ENCODE data around the gene MARCHF5.

GRCh38 chr10:92381543-92381954, 90.6 kb downstream of the MARCHF5 start:
- TF ChIP-seq EZH2 (optimal IDR thresholded peaks at IDR 0.05; ENCODE audit: low read depth, low read length) (no peak), EZH2phosphoT487 (IDR thresholded peaks at IDR 0.05; ENCODE audit: low read length) (no peak)
- TF ChIP-seq, protein P1, sequence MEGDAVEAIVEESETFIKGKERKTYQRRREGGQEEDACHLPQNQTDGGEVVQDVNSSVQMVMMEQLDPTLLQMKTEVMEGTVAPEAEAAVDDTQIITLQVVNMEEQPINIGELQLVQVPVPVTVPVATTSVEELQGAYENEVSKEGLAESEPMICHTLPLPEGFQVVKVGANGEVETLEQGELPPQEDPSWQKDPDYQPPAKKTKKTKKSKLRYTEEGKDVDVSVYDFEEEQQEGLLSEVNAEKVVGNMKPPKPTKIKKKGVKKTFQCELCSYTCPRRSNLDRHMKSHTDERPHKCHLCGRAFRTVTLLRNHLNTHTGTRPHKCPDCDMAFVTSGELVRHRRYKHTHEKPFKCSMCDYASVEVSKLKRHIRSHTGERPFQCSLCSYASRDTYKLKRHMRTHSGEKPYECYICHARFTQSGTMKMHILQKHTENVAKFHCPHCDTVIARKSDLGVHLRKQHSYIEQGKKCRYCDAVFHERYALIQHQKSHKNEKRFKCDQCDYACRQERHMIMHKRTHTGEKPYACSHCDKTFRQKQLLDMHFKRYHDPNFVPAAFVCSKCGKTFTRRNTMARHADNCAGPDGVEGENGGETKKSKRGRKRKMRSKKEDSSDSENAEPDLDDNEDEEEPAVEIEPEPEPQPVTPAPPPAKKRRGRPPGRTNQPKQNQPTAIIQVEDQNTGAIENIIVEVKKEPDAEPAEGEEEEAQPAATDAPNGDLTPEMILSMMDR (IDR thresholded peaks at IDR 0.05; ENCODE audit: low read length) = no peak
